Skeletal muscle satellite cell (primary cell): ENCODE data around the gene KIF25. TPM values are rescaled to one million over a fixed set of nuclear protein-coding genes. Genes with fewer than 3 reads are reported as not detected.

Experiments
- H3K27me3 ChIP-seq: 2 replicates; pipeline ENCODE4 v1.7.0; 2013; ENCODE audit warnings: low read length; ENCODE audit not compliant: control insufficient read depth, insufficient read depth
- H3K36me3 ChIP-seq: 2 replicates; pipeline ENCODE4 v1.7.0; 2013; ENCODE audit warnings: mild to moderate bottlenecking, control low read depth, low read length; ENCODE audit not compliant: insufficient read depth
- H3K4me1 ChIP-seq: 2 replicates; pipeline ENCODE4 v1.7.0; 2013; ENCODE audit warnings: low read length; ENCODE audit not compliant: control insufficient read depth, insufficient read depth
- H3K4me2 ChIP-seq: 2 replicates; pipeline ENCODE4 v1.7.0; 2013; ENCODE audit warnings: mild to moderate bottlenecking, low read length
- H3K4me3 ChIP-seq: 2 replicates; pipeline ENCODE4 v1.7.0; 2013; ENCODE audit warnings: low read length
- H3K9ac ChIP-seq: 2 replicates; pipeline ENCODE4 v1.7.0; 2013; ENCODE audit warnings: mild to moderate bottlenecking, low read depth, low read length, moderate library complexity
- H3K9me3 ChIP-seq: replicated peaks from 2 replicates; pipeline ENCODE4 v1.7.0; 2013; ENCODE audit warnings: mild to moderate bottlenecking, control low read depth, low read length
- total RNA-seq: library from RNA; depleted of rRNA; stranded (reverse); fragments of >200 nt; gene quantifications from 2 replicates; pipeline ENCODE4 v1.2.3, GENCODE V29; 2012; rRNA removed

Gene KIF25
- total RNA-seq, result not detected in 2 replicates

GRCh38 chr6:167997642-167998041 is at the start of gene KIF25:
KIF25 (plus strand) TSS chr6:167997671; CDS start chr6:168029586, 31,915 bp downstream.
- H3K4me3 ChIP-seq, result no peak within 1 kb of the TSS
- H3K4me1 ChIP-seq, result no peaks in the 10 kb centered on the region
- no peaks in the 10 kb centered on the region for H3K9me3 ChIP-seq
- no peaks in the 10 kb centered on the region for H3K36me3 ChIP-seq
- no peak within 1 kb of the TSS for H3K4me2 ChIP-seq
- no peak within 1 kb of the TSS for H3K9ac ChIP-seq
- peaks cover 17% of the 10 kb centered on the region for H3K27me3 ChIP-seq

- H3K4me2 ChIP-seq, result no peak overlapping the region
- no peaks in the 10 kb centered on the region for H3K4me1 ChIP-seq
- H3K4me3 ChIP-seq, result no peak overlapping the region
- H3K9ac ChIP-seq, result no peak overlapping the region
- no peaks in the 10 kb centered on the region for H3K27me3 ChIP-seq
- H3K9me3 ChIP-seq, result no peaks in the 10 kb centered on the region
- peaks cover 34% of the 10 kb centered on the region for H3K36me3 ChIP-seq
These were observed 49.8 kb upstream of the KIF25 start for GRCh38 chr6:167947716-167948115.

GRCh38 chr6:167948716-167949115 is 48.8 kb upstream of the KIF25 start:
- H3K4me1 ChIP-seq, result no peaks in the 10 kb centered on the region
- H3K36me3 ChIP-seq, result peaks cover 37% of the 10 kb centered on the region

GRCh38 chr6:167949121-167949684 is 48.3 kb upstream of the KIF25 start:
- no peaks in the 10 kb centered on the region for H3K27me3 ChIP-seq
- H3K36me3 ChIP-seq, result peaks cover 33% of the 10 kb centered on the region
- no peak overlapping the region for H3K4me3 ChIP-seq
- H3K4me2 ChIP-seq, result no peak overlapping the region
- H3K9me3 ChIP-seq, result no peaks in the 10 kb centered on the region
- no peaks in the 10 kb centered on the region for H3K4me1 ChIP-seq
- H3K9ac ChIP-seq, result no peak overlapping the region

More at GRCh38 chr6:167948716-167949115, 48.8 kb upstream of the KIF25 start:
- no peak overlapping the region for H3K4me3 ChIP-seq
- no peak overlapping the region for H3K9ac ChIP-seq
- H3K9me3 ChIP-seq, result no peaks in the 10 kb centered on the region
- no peaks in the 10 kb centered on the region for H3K27me3 ChIP-seq
- no peak overlapping the region for H3K4me2 ChIP-seq

GRCh38 chr6:167951781-167952511 is 45.5 kb upstream of the KIF25 start:
- Histone ChIP-seq H3K36me3 (peaks cover 25% of the 10 kb centered on the region), H3K9me3 (no peaks in the 10 kb centered on the region), H3K9ac (no peak overlapping the region), H3K4me3 (no peak overlapping the region), H3K4me2 (no peak overlapping the region), H3K27me3 (no peaks in the 10 kb centered on the region), H3K4me1 (peaks cover 1% of the 10 kb centered on the region)

GRCh38 chr6:167952512-167952859 is 45.0 kb upstream of the KIF25 start:
- Histone ChIP-seq H3K4me3 (no peak overlapping the region), H3K9ac (no peak overlapping the region), H3K4me1 (peaks cover 7% of the 10 kb centered on the region), H3K27me3 (no peaks in the 10 kb centered on the region), H3K9me3 (no peaks in the 10 kb centered on the region), H3K36me3 (peaks cover 25% of the 10 kb centered on the region), H3K4me2 (no peak overlapping the region)

GRCh38 chr6:167953551-167953950 is 43.9 kb upstream of the KIF25 start:
- H3K4me3 ChIP-seq, result no peak overlapping the region
- H3K4me1 ChIP-seq, result peaks cover 9% of the 10 kb centered on the region
- H3K36me3 ChIP-seq, result peaks cover 25% of the 10 kb centered on the region
- H3K9ac ChIP-seq, result no peak overlapping the region
- H3K4me2 ChIP-seq, result no peak overlapping the region
- H3K27me3 ChIP-seq, result no peaks in the 10 kb centered on the region
- no peaks in the 10 kb centered on the region for H3K9me3 ChIP-seq

GRCh38 chr6:167954151-167954550 is 43.3 kb upstream of the KIF25 start:
- Histone ChIP-seq H3K4me1 (peaks cover 9% of the 10 kb centered on the region), H3K4me3 (no peak overlapping the region), H3K9ac (no peak overlapping the region), H3K27me3 (no peaks in the 10 kb centered on the region), H3K4me2 (no peak overlapping the region), H3K9me3 (no peaks in the 10 kb centered on the region), H3K36me3 (peaks cover 21% of the 10 kb centered on the region)

- Histone ChIP-seq H3K4me3 (no peak overlapping the region), H3K9ac (no peak overlapping the region), H3K27me3 (no peaks in the 10 kb centered on the region), H3K9me3 (no peaks in the 10 kb centered on the region), H3K4me1 (peaks cover 9% of the 10 kb centered on the region), H3K36me3 (peaks cover 9% of the 10 kb centered on the region), H3K4me2 (no peak overlapping the region)
These were observed 41.0 kb upstream of the KIF25 start for GRCh38 chr6:167956491-167956890.

GRCh38 chr6:167956983-167957492 is 40.4 kb upstream of the KIF25 start:
- Histone ChIP-seq H3K4me3 (no peak overlapping the region), H3K4me2 (no peak overlapping the region), H3K27me3 (no peaks in the 10 kb centered on the region), H3K4me1 (peaks cover 9% of the 10 kb centered on the region), H3K36me3 (peaks cover 3% of the 10 kb centered on the region), H3K9me3 (no peaks in the 10 kb centered on the region), H3K9ac (no peak overlapping the region)

- H3K36me3 ChIP-seq, result peaks cover 4% of the 10 kb centered on the region
- H3K4me1 ChIP-seq, result peaks cover 9% of the 10 kb centered on the region
- no peak overlapping the region for H3K9ac ChIP-seq
- H3K4me2 ChIP-seq, result no peak overlapping the region
- no peaks in the 10 kb centered on the region for H3K27me3 ChIP-seq
- H3K4me3 ChIP-seq, result no peak overlapping the region
- no peaks in the 10 kb centered on the region for H3K9me3 ChIP-seq
These were observed 39.8 kb upstream of the KIF25 start for GRCh38 chr6:167957626-167958025.

- no peak overlapping the region for H3K4me3 ChIP-seq
- peaks cover 6% of the 10 kb centered on the region for H3K36me3 ChIP-seq
- no peaks in the 10 kb centered on the region for H3K9me3 ChIP-seq
- H3K4me1 ChIP-seq, result peaks cover 9% of the 10 kb centered on the region
- no peak overlapping the region for H3K9ac ChIP-seq
- H3K27me3 ChIP-seq, result no peaks in the 10 kb centered on the region
- H3K4me2 ChIP-seq, result no peak overlapping the region
These were observed 36.9 kb upstream of the KIF25 start for GRCh38 chr6:167960579-167960978.
